Measurements from ENCODE around the gene CBFB.

Gene CBFB

DNA sequence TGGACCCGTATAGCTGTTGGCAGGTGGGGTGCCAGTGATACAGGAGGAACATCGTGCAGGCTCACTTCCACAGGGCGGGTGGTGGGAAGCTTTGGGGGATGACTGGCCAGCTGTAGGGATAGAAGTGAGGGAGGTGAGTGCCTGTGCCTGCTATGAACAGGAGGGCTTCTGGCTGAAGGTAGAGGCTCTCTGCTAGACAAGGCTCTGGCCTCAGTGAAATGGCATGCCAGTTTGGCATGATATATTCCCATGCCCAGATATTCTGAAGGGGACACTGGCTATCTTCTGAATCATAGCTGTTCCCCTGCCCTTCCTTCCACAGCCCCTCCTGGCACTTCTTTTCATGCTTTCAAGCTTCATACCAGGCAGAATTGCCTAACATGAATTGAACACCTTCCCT is 99.9 kb downstream of the CBFB start:
- H3K4me3 ChIP-seq (ENCODE audit: low read depth, low read length) = no peak overlapping the region
- TF ChIP-seq, protein P1, sequence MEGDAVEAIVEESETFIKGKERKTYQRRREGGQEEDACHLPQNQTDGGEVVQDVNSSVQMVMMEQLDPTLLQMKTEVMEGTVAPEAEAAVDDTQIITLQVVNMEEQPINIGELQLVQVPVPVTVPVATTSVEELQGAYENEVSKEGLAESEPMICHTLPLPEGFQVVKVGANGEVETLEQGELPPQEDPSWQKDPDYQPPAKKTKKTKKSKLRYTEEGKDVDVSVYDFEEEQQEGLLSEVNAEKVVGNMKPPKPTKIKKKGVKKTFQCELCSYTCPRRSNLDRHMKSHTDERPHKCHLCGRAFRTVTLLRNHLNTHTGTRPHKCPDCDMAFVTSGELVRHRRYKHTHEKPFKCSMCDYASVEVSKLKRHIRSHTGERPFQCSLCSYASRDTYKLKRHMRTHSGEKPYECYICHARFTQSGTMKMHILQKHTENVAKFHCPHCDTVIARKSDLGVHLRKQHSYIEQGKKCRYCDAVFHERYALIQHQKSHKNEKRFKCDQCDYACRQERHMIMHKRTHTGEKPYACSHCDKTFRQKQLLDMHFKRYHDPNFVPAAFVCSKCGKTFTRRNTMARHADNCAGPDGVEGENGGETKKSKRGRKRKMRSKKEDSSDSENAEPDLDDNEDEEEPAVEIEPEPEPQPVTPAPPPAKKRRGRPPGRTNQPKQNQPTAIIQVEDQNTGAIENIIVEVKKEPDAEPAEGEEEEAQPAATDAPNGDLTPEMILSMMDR (IDR thresholded peaks at IDR 0.05; ENCODE audit: low read depth, low read length) = no peak
- no peak for DNase-seq (ENCODE audit: low read depth, low spot score)
- in situ Hi-C loops (cut with HindIII; ENCODE audit: low sequenced_read_pairs) = no loop called here

DNA sequence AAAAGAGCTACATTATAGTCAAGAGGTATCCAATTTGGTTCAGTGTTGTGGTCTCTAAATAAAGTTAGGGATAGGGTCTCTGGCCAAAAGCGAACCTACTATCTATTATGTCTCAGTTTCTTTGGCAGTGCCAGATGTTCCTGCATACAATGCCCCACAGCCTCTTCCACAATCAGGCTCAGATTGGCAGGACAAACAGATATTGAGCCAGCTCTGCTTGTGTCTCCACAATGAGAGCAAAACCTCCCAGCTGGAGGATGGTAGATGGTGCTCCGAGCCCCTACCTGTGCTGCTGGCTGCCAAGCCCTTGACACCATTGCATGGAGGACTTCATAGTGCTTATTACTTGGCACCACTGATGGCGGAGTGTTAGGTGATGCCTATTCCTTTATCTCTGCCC is 100.5 kb downstream of the CBFB start:
- TF ChIP-seq, protein P1 (IDR thresholded peaks at IDR 0.05; ENCODE audit: low read depth, low read length) = no peak
- no peak for DNase-seq (ENCODE audit: low read depth, low spot score)
- H3K4me3 ChIP-seq (ENCODE audit: low read depth, low read length) = no peak overlapping the region
- in situ Hi-C loops (cut with HindIII; ENCODE audit: low sequenced_read_pairs) = no loop called here

DNA sequence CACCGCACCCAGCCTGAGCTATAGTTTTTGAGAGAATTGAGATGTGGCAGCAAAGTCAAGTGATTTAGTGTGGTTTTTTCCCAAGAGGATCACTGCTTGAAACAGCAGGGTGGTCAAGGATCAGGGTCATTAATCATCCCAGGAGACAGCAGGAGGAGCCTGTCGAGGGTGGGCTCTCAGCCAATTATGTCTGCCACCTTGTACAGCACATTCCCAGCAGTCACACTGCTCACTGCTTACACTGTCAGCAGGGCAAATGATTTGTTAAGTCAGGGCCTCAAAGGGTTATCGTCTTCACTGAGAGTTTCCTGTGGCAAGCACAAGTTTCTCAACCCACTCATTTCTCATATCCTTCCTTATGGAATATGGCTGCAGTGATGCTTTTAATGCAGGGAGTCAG is 108.7 kb downstream of the CBFB start:
- in situ Hi-C loops (cut with HindIII; ENCODE audit: low sequenced_read_pairs) = no loop called here
- H3K4me3 ChIP-seq (ENCODE audit: low read depth, low read length) = no peak overlapping the region
- TF ChIP-seq, protein P1 (IDR thresholded peaks at IDR 0.05; ENCODE audit: low read depth, low read length) = no peak
- no peak for DNase-seq (ENCODE audit: low read depth, low spot score)

DNA sequence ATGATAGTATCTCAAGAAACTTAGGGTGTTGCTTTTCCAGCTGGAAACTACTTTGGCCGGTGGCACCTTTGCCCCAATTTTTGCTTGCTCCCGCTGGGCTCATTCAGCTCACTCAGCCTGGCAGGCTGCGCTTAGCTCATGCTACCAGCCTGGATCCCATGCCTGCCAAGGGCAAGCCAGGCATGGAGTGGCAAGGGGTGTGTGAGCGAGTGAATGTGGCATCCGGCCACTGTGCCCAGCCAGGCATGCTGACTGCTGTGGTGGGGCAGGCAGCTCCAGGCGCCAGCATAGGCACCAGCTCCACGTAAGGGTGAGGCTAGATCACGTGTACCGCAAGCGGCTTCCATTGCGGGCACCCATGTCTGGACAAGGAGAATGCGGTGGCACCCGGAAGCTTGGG is 112.4 kb downstream of the CBFB start:
- TF ChIP-seq, protein P1 (IDR thresholded peaks at IDR 0.05; ENCODE audit: low read depth, low read length) = no peak
- no peak overlapping the region for H3K4me3 ChIP-seq (ENCODE audit: low read depth, low read length)
- in situ Hi-C loops (cut with HindIII; ENCODE audit: low sequenced_read_pairs) = no loop called here
- no peak for DNase-seq (ENCODE audit: low read depth, low spot score)

DNA sequence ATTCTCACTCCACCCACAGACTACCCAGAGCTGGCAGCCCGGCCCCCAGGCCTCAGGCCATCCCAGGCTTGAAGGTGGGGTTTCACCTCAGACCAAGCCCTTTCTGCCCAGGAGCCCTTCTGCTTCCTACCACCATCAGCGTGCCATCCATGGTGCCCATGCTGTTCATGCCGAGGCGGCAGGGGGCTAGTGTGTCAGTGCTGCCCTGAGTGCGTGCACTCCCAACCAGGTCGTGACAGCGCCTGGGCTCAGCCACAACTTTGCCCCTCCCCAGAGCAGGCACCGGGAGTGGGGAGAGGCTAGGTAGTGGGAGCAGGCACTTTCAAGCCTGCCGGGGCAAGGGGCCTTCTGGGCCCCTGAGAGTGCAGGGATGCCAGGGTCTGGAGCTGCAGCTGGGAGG is 113.4 kb downstream of the CBFB start:
- no peak overlapping the region for H3K4me3 ChIP-seq (ENCODE audit: low read depth, low read length)
- in situ Hi-C loops (cut with HindIII; ENCODE audit: low sequenced_read_pairs) = no loop called here
- DNase-seq (ENCODE audit: low read depth, low spot score) = no peak
- TF ChIP-seq, protein P1 (IDR thresholded peaks at IDR 0.05; ENCODE audit: low read depth, low read length) = no peak

DNA sequence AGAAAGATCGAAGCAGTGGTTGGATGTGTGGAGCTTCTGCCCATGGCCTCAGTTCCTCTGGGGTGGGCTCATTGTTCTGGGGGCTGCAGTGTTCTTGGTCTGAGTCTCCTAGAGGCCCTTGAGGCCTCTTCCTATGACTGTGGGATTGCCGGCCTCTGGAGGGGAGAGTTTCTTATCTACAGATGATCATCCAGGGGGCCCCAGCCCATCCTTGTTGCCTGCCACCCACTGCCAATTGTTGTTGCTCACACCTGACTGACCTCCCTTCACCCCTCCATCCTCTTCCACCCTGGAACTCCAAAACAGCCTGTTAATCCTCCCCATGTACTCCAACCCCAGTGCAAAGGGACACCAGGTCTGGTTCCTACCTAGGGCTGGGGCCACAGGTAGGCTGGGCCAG is 116.0 kb downstream of the CBFB start:
- in situ Hi-C loops (cut with HindIII; ENCODE audit: low sequenced_read_pairs) = no loop called here
- TF ChIP-seq, protein P1 (IDR thresholded peaks at IDR 0.05; ENCODE audit: low read depth, low read length) = no peak
- no peak overlapping the region for H3K4me3 ChIP-seq (ENCODE audit: low read depth, low read length)
- DNase-seq (ENCODE audit: low read depth, low spot score) = no peak

DNA sequence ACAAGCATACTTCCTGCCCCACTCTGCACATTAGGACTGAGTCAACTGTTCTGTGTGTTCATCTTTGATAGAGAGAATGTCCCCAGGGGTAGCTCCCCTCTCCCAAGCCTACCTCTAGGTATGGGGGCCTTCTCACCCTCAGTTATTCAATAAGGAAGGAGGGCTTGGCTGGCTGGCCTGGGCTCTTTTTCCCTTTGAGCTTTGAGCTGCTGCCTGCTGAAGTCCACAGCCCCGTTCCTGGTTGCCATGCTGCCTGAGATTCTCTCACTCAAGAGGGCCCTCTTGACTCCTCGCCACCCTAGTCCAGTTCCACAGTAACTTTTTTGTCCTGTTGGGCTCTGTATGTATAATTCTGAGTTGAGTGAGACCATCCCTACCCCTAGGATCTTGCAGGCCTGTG is 116.8 kb downstream of the CBFB start:
- no peak overlapping the region for H3K4me3 ChIP-seq (ENCODE audit: low read depth, low read length)
- DNase-seq (ENCODE audit: low read depth, low spot score) = no peak
- in situ Hi-C loops (cut with HindIII; ENCODE audit: low sequenced_read_pairs) = no loop called here
- TF ChIP-seq, protein P1 (IDR thresholded peaks at IDR 0.05; ENCODE audit: low read depth, low read length) = no peak
